Ammon's horn (tissue), 1 donor: Measurements from ENCODE around the gene ACTG1.

Experiments used
- DNase-seq: peaks from one replicate; pipeline ENCODE4 v3.0.0-alpha.2; 2016; ENCODE audit warnings: low spot score

Gene ACTG1

DNA sequence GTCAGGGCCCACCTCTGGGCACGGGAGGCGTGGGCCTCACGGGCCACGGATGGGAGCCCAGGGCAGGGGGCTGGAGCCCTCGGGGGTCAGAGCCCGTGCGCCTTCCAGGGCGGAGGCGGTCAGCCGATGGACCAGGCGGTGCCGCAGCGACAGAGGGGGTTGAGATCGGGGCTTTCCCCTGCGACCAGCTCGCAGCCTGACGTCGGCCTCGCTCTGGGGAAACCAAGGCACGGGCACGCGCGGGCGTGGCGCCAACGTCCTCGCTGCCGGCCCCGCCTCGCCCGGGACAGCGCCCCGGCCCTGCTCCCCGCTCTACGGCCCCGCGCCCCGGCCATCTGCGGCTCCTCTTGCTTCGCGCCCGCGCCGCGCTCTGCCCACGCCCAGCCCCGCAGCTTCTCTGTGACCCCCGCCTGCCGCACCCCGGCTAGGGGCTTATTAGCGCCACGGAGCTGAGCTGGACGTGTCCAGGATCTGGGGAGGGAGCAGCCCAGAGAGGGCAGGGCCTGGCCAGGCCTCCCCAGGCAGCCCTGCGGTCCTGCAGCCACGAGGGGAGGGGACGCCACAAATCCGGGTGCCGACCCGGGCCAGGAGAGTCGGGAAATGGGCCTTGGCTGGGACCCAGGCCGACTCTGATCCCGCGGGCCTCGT lies 13.5 kb downstream of the ACTG1 start:
- no peak for DNase-seq

DNA sequence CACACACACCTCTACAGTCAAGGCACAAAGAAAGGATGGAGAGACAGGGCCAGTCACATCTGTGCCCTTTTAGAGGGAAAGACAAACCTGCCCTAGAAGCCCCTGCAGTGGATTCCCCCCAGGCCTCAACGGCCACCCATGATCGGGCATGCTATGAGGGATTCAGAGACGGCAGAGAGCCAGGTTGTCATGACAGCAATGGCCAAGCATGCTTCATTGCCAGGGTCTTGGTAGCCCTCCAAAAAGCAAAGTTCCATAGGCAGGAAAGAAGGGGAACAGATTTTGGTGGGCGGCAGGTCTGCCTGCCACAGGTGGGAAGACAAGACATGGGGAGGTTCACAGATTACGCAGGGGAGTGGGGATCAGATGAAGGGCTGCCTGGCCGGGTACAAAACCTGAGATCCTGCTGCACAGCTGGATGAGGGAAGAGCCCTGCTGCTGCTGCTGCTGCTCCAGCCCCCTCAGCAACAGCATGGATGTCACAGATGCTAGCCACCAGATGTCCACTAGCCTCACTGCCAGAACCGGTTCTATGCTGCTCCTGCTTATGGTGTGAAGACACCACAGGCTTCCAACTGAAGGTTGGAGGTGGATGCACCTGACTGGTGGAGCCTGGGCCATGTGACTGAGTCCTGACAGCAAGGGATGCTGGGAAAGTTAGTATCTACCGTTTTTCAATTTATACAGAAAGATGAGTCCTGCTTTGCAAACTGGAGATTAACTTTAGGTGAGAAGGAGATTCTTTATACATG lies 17.8 kb downstream of the ACTG1 start:
- peak; percentile 50 for DNase-seq

DNA sequence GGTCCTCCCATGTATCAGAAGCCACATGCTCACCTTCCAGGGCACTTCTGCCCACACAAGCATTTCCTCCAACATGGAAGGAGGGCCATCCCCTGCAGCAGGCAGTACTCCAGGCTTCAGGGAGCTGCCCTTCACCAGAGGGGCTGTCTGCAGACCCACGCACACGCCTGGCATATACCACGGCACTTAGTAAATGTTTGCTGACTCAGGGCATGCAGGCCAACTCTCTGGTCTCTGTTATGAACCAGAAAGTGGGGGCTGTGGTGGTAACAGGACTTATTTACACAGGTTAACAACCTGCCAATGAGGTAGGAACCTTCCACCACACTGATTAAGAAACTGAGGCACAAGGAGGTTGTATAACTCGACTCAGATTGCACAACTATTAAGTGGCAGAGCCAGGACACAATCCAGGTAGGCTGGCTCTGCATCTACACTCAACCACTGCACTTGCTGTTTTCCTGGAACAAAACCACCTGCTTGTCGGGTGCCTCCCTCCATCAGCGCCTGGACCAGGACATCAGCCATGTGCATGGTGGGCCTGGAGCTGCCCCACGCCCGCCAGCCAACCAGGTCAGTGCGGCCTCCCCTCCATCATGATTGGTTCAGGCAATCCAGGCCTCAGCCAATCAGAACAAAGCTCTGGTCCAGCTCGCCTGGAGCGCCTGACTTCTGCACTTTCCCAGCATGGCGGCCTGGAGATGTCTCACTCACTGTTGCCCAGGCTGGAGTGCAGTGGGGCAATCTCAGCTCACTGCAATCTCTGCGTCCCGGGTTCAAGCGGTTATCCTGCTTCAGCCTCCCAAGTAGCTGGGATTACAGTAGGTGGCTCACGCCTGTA lies 19.2 kb downstream of the ACTG1 start:
- DNase-seq = no peak

DNA sequence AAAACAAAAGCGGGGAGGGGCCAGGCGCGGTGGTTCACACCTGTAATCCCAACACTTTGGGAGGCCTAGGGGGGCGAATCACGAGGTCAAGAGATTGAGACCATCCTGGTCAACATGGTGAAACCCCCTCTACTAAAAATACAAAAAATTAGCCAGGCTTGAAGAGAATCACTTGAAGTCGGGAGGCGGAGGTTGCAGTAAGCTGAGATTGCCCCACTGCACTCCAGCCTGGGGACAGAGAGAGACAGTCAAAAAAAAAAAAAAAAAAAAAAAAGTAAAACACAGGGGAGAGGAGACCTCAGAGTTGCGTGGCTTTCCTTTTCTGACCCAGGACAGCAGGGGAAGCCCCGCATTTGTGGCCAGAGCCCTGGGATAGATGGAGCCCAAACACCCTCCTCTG lies 19.9 kb downstream of the ACTG1 start:
- no peak for DNase-seq

DNA sequence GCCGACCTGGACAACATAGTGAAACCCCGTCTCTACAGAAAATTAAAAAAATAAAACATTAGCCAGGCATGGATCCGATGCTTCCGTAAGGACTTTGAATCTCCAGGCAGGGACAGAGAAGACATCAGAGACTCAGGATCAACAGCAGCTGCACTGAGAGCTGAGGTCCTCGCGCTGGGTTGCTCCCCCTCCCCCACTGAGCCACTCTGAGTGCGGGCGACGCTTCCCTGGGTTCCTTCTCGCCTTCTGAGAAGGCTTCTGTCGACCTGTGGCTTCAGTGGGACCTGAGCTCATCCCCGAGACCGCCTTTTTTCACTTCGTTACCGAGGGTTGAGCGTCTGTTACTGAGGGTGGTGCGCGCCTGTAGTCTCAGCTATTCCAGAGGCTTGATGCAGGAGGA lies 20.4 kb downstream of the ACTG1 start:
- no peak for DNase-seq

DNA sequence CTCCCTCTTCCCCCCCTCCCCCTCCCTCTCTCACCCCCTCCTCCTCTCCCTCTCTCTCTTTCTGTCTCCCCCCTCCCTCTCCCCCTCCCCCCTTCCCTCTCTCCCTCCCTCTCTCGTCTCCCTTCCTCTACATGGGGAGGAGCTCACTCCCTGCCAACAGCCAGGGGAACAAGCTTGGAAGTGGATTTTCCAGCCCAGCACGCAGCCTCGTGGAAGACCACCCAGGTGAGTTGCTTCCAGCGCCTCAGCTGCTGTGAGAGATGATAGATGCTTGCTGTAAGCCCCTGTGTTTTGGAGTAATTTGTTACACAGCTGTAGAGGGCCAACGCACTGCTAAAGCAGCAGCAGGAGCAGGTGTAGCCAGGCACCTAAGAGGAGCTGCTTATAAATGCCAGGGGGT lies 20.8 kb downstream of the ACTG1 start:
- no peak for DNase-seq

DNA sequence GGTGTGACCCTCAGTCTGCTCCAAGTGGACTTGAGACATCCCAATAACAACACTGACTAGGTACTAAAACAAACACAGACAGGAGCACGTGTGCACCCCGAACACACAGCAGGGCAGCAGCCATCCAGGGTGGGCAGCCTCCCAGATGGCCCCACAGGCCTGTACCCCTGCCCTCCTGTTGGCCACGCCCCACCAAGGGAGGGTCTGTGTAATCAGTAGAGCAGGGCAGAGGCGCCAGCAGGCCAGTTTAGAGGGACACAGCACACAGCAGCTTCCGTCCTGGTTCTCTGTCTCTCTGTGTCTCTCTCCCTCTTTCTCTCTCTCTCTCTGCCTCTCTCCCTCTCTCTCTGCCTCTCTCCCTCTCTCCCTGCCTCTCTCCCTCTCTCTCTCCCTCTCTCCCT lies 21.4 kb downstream of the ACTG1 start:
- no peak for DNase-seq

DNA sequence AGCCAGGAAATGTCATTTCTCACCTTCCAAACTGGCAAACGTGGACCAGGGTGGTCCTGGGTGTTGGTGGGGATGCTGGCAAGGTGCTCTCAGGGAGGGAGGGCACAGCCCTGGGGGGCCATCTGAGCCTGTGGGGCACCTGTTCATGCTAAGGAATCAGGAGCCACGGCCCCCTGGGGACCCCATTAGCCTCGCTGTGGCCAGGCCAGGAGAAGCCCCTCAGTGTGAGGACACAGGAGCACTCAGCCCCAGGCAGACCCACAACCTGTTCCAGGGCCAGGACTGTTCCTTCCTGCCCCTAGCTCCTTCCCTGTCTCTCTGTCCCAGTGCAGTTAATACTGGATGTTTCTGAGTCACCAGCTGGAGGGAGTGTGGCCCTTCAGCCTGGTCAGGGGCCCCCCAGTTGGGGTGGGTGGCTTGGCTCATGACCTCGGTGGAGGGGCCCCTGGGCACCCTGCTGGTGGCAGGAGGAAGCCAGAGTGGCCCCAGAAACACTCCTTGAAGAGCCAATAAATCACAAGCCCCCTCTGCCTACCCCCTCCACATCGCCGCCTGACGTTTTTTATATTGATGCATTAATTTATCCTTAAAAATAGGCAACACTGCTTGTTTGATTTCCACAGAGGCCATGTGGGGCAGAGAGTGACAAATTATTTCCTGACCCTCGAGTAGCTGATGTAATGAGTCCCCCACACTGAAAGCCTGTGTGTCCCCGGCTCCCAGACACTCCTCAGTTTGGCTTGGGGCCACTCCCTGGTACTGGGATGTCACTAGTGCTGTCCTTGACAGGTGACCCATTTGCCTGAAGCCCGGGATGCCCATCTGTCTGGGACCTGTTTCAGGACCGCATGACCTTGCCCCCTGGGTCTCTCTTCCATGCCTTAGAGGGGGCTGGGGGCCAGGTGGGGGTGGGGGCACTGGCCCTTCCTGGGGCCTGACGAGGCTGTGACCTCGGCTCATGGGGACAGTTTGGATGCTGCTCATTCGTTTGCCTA lies 22.3 kb downstream of the ACTG1 start:
- no peak for DNase-seq

DNA sequence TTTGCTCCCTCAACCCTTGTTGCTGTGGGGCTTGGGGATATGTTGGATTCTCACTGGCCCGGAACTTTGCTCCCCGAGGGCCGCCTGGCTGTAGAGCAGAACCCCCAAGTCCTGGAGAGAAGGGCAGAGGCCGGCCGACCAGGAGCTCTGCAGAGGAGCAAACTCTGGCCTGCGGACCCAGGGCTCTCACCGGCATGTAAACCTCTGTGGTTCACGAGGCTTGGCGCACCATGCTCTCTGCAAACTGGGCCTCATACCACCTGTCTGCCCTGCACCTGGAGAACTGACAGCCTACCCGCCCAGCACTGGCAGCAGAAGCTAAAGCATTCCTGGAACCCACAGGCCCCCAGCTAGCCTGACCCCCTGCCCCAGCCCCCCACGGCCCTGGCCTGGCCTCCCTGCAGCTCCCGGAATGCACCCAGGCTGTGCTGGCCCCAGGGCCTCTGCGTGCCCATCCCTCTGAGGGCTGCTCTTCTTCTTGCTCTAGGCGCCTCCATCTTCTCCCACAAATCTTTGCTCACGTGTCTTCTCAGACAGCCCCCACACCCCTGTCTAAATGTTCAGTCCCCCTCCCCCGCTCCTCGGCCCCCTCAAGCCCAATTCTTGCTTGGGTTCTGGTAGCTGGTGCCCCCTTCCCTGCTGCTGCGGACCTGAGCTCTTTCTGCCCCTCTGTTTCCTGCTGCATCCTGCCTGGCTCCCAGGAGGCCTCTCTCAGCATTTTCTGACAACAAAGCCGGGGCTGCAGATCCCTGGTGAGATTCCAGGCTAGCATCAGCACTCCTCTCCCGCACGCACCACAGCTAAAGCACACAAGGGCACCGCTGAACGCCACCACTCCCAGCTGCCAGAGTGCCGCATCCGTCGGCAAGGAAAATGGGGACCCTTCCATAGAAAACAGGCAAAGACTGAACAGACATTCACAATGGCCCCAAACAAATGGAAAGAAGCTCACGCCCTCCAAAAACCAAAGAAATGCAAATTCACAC lies 23.3 kb downstream of the ACTG1 start:
- DNase-seq = no peak

DNA sequence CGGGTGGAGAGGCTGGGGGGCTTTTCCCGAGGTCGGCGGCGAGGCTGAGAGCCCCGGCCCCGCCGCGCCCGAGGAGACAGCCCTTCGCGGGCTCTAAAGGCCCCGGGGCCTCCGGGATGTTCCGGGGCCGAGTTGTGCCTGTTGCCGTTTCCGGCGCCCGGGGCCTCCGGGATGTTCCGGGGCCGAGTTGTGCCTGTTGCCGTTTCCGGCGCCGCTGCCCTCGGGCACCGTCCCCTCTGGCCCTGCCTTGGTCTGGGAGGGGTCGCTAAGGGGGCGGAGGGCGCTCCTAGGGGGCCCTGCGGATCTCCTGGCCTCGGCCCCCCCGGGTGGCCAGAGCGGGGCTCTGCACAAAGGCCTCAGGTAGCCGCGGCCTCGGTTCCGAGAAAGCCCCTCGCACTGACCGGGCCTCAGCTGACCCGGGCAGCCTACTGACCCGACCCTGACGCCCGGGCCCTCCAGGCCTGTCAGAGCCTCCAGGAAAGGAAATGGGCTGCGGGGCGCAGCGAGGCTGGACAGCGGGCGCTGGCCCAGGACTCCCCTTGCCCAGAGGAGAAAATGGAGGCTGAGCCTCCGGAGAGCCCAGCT lies 24.2 kb downstream of the ACTG1 start:
- DNase-seq = no peak

DNA sequence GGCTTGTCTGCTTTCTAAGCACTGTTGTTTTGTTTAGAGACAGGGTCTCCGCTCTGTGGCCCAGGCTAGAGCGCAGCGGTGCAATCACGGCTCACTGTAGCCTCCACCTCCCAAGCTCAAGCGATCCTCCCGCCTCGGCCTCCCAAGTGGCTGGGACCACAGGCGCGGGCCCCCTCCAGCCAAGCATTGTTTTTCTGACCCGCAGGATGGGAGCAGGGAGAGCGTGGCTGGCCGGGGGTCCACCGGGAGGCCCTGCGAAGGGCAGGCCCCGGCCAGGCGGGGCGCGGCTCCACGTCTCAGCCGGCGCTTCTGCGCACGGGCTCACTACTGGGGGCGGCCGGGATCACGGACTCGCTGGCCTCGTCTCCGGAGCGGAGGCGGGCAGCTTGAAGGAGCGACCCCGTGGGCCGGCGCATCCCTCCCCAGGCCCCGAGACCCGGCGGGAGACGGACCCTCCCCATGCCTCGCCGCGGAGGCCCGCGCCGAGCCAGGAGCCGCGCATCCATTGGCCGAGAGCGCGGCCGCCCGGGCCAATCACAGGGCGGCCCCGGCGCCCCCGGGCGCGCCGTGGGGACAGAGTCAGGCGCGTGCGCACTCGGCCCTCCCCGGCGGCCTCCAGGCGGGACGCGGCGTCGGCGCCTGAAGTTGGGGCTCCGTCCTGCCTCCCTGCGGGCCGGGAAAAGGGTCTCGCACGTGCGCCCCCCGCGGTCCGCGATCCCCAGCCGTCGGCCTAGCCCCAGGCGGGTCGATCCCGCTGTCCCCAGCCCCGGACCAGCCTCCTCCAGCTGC lies 24.9 kb downstream of the ACTG1 start:
- DNase-seq = peak; percentile 69

DNA sequence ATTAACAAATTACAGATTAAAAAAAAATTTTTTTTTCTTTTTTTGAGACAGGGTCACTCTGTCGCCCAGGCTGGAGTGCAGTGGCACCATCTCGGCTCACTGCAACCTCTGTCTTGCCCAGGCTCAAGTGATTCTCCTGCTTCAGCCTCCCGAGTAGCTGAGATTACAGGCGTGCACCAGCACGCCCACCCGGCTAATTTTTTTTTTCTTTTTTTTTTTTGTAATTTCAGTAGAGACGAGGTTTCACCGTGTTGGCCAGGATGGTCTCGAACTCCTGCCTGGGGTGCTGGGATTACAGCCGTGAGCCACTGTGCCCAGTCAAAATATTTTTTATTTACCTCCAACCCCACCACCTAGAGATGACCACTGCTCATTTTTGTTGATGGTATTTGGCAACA lies 25.5 kb downstream of the ACTG1 start:
- no peak for DNase-seq

DNA sequence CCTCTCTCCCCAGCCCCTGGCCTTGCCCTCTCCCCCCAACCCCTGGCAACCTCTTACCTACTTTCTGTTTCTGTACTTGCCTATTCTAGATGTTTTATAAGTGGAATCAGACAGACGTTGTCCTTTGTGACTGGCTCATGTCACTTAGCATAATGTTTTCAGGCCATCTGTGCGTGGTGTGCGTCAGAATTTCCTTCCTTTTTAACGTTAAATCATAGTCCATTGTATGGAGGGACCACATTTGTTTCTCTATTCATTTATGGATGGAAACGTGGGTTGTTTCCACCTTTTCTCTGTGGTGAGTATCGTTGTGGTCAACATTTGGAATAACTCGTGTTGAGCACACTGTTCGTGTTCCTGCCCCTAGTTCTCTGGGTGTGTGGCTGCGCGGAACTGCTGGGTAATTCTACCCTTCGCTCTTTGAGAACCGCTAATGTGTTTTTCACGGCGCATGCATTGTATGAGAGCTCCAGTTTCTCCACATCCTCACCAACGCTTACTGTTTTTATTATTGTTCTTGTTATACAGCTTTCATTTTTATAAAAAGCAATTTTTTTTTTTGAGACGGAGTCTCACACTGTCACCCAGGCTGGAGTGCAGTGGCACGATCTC lies 26.3 kb downstream of the ACTG1 start:
- DNase-seq = no peak

DNA sequence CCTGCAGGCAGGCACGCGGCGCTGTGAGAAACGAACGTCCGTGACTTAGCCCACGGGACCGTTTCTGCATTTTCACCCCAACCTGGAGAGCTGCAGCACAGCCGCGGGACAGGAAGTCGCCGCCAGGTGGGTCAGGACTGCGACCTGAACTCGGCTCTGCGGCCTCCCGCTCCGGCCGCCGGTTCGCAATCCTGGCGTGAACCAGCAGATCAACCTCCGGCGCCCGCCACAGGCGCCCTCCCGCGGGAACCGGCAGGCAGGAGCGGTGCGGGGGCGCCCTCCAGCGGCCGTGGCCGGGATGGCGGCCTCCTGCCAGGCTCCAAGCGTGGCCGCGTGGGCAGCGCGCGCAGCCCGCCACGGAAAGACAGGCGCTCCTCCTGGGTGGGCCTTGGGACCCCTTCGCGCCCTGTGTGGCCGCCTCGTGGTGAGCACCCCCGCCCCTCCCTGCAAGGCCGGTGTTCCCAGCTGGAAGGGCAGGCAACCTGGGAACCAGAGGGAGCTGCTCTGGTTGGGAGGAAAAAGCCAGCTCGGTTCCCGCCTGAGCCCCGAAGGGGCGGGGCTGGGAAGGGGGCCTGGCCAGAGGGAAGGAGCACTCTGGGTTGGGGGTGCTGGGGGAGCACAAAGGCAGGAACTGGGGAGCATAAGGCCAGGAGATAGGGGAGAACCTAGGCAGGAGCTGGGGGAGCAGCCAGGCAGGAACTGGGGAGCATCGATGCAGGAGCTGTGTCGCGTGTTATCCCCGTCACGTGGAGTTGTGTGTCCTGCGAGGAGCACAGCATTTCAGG lies 28.2 kb downstream of the ACTG1 start:
- peak; percentile 86 for DNase-seq

DNA sequence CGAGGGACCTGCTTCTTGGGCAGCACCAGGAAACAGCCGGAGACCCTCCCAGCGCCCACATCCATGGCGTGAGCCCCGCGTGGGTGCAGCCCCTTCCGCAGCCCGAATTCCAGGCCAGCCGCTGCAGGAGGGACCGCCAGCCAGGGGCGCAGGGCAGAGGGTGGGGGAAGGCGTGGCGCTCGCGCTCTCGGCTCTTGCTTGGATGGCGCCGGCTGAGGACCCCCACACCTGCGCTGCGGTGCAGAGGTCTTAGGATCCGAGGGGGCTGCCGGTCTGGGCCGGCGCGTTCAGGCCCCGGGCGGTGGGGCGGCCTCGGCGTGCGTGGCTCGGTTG lies 28.8 kb downstream of the ACTG1 start:
- DNase-seq = no peak

DNA sequence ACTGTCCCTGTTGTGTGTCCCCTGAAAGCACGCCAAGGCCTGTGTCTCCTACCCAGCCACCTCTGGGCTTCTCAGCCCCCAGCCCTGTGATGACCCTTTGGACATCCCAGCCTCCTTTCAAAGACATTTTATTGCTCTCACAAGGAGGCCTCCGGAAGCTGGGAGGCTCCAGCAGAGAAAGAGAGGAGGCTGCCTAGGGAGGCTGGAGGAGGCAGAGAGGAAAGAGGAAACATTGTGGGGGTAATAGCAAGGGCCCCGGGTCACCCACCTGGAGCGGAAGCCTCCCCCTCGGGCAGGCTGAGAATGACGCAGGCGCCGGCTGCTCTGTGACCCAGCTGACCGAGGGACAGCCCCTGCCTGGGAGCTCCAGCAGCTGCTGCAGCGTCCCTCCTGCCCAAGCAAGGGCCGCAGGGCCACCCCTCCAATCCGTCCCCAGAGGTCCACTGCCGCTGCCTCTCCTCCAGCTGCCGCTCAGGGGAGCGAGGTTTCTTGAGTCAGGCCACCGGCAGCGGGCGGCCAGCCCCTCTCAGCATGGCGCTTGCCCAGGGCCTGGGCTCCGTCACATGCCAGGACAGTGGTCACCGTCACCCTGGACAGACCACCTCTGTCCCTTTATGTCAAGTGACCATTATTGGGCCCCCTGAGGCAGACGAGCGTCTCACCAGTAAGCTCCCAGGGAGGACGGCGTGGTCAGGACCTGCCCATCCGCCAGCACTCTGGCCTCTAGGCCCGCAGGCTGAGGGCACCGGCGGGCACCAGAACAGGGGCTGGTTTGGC lies 29.3 kb downstream of the ACTG1 start:
- DNase-seq = no peak

DNA sequence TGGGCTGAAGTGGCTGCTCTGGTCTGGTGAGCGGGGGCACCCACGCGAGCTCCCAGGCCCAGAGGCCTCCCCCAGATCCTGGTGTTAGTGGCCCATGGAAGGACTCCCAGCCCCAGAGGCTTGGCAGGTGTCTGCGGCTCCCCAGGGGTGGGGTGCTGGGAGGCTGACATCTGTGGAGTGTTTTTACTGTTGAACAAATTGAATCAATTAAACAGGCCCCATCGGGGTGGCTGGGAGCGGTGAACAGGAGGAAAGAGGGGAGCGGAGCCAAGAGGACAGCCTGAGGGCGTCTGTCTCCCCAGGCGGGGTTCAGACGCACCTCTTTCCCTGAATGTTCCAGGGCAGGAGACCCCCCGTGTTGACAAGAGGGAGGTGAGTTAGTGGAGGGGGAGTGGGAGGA lies 29.9 kb downstream of the ACTG1 start:
- no peak for DNase-seq
